ENCODE measurements around the gene SUSD1.

SUSD1 gene

DNA sequence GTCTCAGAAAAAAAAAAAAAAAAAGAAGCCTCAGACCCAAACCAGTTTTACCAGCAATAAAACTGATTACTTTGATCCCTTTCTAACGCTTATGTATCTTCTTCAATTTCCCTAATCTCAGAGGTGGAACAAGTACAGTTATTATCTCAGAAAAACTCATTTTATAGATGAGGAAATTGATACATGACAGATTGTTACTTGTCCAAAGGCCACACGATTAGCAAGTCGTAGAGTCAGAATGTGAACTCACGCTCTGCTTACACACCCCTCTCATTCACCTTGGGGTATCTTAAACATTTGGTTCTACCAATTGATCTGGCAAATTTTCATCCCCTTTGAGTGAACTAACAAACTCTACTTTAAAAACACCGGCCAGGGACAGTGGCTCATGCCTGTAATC, 110.2 kb downstream of the SUSD1 start:
- no peak for DNase-seq

DNA sequence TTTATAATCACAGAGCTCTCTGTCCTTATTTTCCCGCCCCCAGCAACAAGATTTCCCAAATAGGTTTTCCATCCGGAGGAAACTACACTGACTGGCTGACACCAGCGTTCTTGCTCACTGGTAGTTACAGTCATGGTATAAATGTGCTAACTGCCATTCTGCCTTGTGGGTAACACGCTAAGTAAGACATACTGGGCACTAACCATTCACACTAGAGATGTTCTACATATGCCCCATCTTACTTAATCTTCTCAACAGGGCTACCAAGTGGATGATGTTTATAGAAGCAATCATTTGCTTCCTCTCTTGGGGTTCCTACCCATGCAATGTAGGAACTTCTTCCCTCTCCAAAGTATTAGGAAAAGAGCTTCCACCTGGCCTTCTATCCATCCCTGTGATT, 111.5 kb downstream of the SUSD1 start:
- DNase-seq, result no peak

DNA sequence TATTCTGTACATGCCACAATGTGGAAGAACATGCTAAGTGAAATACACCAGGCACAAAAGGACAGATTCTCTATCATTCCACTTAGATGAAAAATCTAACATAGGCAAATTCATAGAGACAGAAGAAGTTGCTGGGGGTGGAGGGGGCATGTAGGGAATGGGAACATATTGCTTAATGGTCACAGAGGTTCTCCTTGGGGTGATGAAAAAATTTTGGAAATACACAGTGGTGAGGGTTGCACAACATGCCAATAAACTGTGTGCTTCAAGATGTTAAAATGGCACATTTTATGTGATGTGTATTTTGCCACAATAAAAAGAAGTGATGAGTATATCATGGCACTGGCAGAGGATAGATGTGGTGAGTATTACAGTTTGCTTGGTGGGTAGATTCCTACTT, 111.9 kb downstream of the SUSD1 start:
- no peak for DNase-seq

DNA sequence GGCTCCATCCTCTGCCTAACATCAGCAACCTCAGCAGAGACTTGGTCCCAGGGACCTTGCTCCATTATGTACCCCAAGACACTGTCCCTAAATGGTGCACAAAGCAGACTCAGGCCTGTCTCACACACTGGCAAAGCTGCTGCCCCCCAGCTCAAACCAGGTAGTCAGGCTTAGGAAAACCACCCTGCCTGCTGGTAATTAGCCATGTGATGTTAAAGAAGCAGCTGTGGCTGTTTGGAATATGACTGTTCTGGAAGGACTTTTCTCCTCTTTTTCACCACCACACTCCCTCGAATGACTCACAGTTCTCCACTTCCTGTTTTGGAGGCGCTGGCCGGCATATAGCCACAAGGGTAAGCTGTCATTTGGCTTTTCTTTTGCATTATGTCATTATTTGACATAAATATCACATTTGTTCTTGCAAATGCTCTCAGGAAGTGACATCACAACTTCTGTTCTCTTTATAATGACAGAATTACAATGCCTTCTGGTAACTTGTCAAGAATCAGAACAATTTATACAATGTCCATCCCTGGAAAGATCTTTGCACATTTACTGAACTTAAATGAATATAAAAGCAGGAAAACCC, 113.9 kb downstream of the SUSD1 start:
- no peak for DNase-seq

DNA sequence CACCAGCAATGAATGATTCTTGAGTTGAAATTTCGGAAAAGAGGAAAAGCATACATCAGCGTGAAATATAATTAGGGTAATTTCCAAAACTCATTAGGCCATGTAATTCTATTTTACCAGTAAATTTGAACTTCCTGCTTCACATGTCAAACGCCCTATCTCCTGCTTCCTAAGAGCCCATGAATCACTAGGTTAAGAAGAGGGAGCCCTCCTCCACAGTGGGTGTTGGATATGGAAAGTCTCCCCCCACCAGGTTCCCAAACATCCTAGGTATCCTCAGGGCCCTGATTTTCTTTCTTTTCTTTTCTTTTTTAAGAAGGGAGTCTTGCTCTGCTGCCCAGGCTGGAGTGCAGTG, 115.2 kb downstream of the SUSD1 start:
- no peak for DNase-seq

DNA sequence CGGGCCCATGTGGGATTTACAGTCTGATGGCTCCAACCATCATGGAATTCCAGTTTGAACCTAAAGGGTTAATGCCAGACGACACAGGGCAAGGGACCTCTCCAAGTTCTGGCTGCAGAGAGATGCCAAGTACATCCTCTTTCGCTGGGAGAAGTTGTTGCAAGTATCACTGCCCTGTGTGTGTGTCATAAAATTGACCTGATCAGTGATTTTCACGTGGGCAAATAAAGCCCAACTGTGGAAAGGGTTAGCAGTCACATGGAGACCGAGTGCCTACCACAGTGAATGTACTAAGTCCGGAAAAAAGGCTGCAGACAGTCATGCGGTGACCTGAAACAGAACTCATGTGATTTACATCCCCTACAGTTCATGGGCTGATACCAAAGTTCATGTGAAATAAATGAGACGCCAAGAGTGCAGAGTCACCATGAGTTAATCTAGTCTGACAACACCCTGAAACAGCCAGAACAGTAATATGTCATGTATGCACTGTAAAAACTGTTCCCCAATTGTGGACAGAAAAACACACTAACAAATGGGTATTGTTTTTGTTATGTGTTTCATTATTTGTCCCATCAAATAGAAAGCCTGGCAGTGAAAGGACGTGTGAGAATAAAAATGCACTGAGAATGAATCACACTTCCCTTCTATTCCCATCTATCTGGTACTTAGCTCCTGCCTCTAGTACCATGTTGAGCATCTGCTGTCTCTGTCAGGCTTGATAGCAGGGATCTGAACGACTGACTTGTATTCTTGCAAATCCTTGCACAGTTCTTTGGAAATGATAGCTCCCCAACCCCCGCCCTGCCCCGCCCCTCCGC, 115.7 kb downstream of the SUSD1 start:
- DNase-seq, result no peak

DNA sequence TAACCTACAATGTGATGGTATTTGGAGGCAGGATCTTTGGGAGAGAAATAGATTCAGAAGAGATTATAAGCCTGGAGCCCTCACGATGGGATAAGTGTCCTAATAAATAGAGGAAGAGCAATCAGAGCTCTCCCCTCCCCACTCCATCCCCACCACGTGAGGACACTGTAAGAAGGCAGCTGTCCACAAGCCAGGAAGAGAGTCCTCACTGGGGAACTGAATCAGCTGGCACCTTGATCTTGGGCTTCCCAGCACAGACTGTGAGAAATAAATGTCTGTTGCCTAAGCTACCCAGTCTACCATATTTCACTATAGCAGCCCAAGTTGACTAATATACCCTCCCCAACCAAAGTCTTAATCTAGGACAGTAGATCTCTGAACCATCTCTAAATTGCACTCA, 118.1 kb downstream of the SUSD1 start:
- no peak for DNase-seq

DNA sequence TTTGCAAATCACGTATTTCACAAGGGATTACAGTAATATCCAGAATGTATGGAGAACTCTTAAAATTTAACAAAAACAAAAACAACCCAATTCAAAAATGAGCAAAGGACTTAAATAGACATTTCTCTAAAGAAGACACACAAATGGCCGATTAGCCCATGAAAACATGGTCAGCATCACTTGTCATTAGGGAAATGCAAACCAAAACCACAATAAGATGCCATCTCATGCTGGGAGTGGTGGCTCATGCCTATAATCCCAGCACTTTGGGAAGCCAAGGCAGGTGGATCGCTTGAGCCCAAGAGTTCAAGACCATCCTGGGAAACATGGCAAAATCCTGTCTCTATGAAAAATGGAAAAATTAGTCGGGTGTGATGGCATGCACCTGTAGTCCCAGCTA, 120.2 kb downstream of the SUSD1 start:
- DNase-seq, result no peak

DNA sequence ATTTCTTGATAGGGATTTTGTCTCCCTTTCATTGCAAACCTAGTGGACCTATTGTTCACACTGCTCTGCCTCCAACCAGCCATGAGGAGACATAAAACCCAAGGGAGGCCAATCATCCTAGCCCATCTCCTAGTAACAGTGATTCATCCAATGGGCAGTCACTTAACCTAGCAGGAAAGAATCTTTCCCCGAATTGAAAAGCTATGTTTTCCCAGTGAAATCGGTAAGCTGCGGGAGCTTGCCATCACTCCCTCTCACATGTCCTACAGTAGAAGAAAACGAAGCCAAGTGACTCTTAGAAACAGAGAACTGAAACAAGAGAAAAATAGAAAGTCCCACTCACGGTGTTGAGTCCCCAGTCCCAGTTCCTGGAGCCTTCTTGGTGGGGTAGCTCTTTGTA, 123.3 kb downstream of the SUSD1 start:
- DNase-seq, result no peak

DNA sequence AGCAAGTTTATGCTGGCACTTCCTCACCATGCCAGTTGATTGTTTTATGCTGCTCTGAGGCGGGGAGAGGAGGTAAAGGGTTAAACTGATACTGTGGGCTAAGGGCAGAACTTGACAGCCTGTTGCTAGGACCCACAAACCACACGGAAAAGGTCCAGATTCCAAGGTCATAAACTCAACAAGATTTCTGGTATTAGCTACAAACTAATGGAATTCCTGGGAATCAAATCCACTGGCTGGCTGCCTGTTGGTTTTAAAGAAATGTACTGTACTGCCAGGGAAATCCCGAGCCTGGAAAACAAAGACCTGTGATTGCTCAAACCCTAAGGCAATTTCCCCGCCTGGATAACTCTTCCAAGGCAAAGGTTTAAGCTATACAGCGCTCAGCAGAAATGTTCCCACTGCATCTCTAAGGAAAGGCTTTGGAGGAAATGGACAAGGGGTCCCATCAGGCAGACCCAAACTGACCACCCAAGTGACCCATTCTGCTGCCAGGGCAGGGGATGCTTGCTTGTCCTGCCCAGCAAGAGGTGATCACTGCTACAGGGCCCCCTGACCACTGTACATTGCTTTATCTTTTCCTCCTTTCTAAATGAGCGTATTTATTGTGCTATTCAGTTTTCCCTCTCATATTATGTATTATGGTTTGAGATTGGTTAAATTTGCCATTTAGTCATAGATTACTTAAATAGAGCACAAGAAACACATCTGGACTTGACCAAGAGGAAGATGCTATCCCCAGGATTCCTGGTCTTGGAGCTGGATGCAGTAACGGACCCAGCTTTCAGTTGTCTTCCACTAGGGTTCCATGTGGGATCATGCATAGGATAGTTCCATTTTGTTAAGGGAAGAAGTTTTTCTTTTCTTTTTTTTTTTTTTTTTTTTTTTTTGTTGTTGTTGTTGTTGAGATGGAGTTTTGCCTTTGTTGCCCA, 124.3 kb downstream of the SUSD1 start:
- DNase-seq, result no peak

DNA sequence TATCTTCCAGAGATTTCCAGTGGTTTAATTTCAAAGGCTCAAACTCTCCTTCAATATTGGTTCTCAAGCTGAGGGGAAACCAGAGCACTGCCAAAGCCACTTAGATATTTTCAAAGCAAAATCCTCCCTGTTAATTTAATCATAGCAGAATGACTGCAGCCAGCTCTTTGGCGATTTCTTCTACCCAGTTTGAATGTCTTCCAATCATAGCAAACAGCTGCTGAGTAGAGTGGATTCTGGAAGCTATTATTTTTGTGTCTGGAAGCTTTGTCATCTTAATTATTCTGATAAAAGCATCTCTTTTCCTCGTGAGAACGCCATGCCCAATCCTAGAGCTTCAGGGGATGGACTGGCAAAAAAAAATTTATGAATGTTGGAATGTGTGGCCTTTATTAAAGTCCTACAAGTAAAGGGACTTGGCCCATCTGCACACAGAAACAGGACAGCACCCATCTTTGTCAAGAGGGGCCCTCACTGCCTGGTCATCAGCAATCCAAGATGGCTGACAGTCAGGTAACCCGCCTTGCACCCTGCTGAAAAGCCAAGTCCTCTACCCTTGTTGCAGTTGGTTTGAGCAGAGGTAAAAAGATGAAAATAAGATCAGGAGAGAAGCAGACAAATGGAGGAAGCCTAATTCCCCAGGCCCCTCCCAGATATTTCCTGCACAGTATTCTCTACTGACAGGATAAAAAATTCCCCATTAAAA, 125.1 kb downstream of the SUSD1 start:
- no peak for DNase-seq

DNA sequence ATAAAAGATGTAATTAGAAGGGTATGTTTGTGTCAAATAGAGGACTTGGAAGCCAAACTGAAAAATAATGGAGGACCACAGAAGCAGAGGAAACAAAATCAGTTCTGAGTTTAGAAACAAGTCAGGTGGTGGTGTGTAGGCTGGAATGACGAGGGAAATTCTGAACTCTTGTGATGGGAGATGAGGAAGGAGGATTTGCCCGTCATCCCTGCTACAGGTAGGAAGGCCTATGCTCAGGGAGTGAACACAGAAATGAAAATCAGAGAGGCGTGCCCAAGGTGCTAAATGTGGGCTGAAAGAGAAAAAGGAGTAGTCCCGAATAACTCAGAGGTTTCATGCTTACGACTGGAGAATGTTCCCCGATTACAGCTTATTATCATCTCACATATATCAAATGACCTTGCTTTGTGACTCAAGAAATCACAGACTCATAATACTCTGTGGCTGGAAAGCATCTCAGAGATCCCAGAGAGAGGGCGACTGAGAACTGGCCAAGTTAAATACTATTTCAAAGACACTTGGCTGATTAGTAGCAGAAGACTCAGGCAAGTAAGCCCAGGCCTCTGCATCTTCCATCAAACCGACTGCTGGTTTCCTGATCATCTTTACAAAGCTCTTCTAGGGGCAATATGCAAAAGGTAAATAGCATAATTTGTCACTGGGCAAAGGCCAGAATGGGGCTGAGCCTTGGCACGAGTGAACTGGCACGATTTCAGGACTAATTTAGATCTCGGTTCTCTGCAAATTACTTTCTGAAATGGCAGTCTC, 126.0 kb downstream of the SUSD1 start:
- DNase-seq, result no peak

DNA sequence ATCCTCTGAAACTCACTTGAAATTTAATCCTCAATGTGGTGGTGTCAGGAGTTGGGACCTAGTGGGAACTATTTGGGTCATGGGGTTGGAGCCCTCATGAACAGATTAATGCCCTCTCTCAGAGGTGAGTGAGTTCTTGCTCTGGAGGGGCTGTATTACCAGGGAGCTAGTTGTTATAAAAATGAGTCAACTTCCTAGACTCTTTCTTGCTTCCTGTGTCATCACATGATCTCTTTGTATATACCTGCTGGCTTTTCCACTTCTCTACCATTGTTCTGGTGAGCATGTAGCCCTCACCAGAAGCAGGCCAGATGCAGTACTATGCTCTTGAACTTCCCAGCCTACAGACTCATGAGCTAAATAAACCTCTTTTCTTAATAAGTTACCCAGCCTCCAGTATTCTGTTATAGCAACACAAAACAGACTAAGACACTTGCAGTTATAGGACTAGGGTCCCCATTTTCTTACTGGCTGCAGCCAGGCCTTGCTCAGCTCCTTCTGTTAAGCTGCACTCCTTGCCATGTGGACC, 127.5 kb downstream of the SUSD1 start:
- DNase-seq, result no peak

DNA sequence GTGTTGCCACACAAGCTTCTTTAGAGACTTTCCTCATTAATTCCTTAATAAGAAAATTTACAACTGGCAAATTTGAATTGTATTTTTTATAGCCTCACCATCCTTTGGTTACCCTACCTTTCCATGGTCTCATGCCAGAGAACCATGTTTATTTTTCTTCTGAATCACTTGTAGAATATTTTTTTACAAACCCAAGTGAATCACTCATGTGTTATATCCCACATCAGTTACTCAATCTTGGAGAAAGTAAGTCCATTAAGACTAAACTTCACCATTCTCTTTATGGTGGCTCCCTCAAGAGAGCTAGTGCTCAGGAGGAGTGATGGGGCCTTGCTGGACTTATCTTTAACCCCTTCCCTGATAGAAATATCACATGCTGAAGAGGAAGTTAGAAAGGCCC, 128.9 kb downstream of the SUSD1 start:
- DNase-seq, result no peak

DNA sequence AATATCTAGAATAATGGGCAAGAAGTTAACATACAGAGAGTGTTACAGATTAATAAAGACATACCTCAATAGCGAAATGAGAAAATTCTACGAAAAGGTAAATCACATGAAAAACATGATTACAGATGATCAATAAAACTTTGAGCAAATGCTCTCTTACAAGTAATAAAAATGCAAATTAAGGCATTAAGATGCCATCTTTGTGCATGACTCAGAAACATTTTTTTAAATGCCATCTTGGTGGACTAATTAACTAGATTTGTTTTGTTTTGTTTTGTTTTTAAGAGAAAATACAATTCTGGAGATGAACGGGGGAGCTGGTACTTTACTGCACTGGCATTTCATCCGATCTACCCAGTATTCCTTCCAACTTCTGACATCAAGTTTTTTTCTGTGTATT, 130.2 kb downstream of the SUSD1 start:
- DNase-seq, result no peak

DNA sequence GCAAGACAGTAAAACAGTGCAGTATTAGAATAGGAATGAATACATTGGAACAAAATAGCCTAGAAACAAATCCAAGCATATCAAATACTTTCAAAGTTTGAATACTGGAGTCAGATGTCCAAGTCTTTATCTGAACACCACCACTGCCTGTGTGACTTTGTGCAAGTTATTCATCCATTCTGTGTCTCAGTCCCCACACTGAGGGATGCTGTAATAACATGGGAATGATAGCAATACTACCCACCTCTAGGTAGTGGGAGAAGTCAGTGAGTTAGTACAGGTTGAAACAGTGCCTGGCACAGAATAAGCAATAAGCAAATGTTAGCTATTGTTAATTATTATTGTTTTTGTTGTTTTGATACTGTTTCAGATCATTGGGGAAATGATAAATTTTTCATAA, 130.9 kb downstream of the SUSD1 start:
- DNase-seq, result no peak

DNA sequence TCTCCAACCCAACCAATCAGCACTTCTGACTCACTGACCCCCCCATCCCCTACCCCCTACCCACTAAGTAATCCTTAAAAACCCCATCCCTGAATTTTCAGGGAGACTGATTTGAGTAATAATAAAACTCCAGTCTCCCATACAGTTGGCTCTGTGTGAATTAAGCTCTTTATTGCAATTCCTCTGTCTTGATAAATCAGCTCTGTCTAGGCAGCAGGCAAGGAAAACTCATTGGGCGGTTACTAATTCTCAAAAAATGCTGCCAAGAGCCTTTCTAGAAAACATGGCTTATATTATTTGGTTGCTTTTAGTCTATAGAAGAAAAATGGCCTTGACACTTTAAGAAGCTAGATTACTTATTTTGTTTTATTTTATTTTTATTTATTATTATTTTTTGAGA, 131.7 kb downstream of the SUSD1 start:
- no peak for DNase-seq

DNA sequence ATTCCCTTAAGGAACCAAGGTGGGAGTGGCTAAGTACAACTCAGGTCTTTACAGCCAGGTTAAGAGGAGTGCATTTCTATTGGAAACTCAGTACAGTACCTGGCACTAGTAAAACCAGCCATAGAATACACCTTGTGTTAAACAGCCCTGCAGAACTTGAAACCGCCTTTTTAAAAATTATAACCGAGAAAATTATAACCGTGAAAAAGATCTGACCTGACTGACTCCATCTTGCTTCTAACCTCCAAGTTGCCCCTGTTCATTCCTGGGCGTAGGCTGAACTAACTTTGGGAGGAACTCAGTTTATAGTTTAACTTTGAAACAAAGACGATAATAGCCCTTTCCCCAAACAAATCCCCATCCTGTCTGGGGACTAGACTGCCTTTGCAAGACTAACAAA, 132.3 kb downstream of the SUSD1 start:
- no peak for DNase-seq

DNA sequence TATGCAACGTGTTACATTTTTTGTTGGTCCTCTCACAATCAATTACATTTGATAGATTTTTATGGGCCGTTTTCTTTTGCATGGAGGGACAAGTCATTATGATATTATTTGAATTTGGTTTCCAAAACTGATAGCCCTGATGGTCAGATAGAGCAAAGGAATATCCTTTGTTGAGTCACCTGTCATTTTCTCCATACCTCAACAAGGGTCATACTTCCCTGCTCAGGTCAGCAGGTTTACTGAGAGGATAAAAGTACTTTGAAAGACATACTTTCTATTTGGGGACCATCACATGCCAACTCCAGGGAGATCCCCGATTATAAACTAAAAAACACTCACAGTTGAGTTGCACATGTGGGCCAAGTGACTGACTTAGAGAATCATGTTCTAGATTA, 132.9 kb downstream of the SUSD1 start:
- DNase-seq, result no peak

DNA sequence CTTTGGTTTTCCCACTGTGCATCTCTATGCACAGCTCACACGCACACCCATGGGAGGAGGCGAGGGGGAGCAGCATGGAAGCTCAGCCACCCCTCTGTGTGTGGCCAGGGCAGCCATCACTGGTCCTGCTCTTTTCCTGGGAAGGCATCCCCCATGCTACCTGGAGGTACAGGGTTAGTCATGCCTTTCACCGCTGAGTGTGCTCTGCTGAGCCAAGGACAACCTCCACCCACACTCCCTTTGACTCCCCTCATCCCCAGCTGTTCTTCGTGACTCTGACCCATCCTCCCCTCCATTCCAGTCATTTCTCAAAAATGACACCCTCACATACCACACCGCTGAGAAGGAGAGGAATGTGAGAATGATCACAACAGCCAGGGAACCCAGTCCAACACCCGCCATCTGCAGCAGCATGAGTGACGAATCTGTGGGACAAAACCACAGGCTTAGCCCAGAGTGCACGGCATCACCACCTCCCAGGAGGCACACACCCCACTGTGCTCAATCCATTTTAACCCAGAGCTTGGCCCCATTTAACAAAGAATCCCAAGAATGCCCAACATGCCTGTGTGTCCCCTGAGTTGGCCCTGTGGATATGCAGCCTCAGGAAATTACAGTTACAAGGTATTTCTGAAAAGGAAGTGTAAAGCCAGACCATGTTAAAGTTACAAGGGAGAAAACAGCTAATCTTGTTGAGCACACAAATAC, 133.4 kb downstream of the SUSD1 start:
- no peak for DNase-seq

DNA sequence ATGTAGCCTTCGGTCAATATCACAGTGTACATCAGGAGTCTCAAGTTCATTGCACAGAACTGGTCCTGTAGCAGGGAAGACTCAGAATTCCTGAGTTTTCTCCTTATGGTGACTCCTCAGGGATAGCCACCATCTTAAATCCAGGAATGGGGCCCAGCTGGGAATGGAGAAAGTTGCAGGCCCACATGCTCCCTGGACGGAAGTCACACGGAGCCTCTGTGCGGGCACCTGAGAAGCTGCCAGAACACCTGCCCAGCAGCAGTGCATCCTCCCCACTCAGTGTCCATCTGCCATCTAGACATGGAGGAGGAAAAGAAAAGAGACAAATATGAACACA, 133.9 kb downstream of the SUSD1 start:
- DNase-seq, result no peak

DNA sequence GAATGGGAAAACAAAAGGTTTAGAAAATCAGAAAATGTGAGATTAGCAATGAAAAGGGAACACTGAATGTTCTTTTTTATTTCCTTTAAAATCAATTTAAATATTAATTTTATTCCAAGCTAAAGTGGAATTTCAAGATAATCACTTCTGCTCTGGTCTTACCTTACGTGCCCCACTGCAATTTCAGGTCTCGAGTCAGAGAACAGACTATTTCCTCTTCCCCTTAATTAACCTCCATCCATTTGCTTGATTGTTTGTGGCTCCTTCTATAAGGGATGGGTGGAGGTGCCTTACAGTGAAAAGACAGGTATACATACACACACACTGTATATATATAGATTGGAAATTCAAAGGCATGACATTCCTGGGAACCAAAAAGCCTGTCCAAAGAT, 137.1 kb downstream of the SUSD1 start:
- no peak for DNase-seq

Measured in NCI-H187 treated with DMSO at 0.1 percent for 48 hours (cell line).